ENCODE measurements around the gene SMIM1.

Gene SMIM1

DNA sequence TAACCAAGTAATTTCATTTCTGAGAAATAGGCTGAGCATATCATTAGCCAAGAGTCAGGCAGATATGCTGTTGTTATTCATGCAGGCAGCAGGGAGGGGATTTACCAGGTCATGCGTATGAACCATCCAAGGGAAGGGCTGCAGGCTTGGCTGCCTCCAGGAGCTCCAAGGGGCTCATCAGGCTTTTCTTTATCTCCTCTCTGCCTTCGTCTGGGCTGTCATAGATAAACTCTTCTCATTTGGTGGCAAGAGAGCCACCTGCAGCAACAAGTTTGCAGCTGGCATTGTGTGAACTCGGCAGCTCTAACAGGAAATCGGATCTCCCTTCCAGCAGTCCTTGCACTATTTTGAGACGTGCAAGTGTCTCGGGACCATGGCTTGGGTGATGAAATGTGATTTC, 12.8 kb upstream of the SMIM1 start:
- DNase-seq, result no peak

DNA sequence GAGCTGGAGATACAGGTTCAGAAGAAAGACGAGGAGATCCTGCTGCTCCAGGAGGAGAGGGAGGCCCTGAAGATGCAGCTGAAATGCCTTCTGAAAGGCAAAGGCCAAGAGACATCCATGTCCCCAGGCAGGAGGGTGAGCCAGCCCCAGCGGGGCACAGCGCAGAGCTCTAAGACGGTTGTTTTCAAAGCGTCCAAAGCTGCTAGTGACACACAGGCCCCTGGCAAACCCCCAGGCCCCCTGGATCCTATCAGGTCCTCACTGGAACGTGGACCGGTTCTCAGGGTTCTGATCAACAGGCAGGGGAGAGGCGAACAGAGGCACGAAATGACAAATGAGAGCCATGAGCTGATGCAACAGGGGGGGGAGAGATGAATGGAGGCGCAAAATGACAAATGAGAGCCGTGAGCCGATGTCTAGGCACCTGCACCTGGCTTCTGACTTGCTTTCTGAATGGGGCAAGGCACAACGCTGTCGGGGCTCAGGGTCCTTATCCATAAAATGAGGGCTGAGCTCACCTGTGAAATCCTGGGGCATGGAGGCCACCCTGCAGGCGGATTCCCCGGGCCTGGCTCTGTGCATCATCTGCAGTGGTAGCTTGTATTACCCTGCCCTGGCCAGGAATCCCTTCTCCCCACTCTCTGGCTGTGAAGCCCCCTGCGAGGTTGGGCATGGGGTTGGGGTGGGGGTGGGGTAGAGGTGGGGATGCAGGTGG, 11.1 kb upstream of the SMIM1 start:
- no peak for DNase-seq

DNA sequence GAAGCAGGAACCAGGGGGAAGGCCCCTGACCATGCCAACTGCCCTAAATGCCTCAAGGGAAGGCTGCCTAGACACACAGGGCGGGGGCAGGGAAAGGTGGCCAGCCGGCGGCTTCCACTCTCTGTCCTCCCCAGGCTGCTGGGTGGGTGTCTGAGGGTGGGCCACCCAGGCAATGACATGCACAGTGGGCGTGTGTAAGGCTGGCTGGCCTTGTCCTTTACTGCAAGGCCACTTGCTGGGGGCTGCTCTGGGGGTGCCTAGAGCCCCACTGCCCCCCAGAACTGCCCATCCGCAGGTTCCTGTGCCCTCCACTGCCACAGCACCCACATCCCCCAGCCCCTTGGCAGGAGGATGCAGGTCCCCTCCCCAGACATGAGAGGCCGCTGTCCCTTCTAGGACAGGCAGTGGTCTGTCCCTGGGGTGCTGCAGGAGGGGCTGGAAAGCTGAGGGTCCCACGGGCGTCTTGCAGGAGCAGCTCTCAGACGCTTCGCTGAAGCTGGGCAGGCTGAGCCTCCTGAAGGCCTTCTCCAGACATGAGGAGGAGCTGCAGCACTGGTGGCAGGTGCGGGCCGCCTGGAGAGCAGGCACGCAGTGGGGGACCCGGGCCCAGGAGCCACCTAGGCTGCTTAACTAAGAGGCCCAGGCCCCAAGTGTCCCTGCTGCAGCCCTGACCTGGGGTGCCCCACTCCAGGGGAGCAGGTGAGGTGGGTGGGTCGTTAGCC, 10.2 kb upstream of the SMIM1 start:
- DNase-seq, result no peak

DNA sequence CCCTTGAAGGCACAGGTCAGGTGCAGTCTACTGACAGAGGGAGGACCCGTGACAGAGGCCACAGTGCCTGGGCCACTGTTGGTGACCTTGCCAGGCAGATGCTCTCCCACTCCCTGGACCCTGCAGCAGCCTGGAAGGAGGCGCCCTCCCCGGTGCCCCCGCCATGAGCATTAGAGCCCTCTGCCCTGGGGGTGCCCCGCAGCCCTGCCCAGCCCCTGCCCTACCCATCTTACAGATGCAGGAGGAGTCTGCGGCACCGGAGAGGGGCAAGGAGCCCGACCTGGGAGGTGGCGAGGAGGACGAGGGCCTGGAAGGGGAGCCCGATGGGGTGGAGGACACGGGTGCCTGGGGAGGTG, 9.7 kb upstream of the SMIM1 start:
- DNase-seq, result no peak

DNA sequence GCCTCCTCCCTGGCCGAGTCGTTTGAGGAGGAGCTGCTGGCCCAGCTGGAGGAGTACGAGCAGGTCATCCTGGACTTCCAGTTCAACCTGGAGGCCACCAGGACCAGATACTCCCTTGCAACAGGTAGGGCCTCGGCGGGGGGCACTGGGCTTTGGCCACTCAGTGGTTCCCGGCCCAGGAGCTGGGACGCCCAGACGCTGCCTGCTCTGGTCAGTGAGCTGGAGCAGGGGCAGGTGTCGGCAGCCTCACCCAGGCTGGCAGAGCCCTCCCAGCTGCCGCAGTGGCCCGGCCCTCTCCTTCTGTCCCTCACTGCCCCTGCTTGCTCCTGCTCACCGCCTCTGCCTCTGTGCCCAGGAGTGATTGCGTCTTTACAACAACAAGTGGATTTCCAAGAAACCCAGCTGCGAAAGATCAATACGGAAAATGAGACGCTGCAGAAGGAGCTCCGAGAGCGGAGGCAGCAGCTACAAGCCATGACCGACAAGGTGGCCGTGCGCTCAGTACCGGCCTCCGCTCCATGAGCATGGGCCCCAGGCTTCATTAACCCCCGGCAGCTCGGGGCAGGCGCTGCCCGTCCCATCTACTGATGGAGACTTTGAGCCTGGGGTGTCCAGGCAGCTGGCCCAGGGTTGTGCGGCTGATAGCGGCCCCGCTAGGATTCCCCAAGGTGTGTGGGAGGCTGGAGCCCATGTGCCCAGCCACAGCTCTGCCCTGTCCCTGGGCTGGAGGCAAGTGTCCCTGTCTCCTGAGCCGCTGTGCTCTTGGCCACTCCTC, 9.0 kb upstream of the SMIM1 start:
- no peak for DNase-seq

DNA sequence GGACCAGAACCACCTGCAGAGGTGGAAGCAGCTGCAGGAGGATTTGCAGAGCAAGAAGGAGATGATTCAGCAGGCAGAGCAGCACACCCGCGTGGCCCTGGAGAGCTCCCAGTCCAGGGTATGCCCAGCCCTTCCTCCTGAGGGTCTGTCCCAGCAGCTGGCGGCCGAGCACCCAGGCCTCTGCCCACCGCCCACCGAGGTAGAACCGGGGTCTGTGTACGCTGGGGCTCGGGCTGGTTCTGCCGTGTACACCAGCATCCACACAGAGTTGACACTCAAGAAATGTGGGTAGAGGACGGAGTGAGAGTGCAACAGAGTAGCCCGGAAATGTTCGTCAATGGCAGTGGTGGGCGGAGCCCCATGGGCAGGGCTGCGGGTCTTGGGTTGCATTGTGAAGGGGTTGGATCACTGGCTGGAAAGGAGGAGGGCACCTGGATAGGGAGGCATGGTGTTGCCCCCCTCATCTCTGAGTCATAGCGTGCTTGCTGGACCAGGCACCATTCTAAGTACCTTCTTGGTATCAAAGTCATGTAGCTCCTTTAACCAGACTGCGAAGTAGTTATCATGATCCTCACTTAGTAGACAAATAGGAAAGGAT, 5.1 kb upstream of the SMIM1 start:
- no peak for DNase-seq

DNA sequence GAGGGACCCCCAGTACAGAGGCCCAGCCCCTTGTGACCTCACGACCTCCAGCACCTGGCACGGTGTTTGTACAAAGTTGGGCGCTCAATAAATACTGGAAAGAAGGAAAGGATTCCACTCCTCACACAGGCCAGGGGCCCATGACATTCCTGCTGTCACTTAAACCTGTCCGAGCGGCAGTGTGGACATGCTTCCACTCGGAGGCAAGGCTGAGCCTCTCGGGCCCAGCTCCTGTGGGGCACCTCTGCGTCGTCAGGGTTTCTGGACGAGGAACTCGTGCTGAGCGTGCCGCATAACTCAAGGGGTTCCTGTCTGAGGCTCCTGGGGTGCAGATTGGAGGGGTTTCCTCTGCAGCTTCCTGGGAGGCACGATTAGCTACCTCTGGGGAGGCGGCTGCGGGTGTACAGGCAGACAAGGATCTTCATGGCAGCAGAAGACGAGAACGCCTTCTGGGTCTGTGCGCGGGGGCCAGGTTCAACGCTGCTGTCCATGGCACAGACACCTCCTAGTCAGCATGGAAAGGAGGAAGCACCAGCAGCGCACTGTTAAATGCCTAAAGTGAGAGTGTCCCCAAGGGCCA, 3.6 kb upstream of the SMIM1 start:
- no peak for DNase-seq

DNA sequence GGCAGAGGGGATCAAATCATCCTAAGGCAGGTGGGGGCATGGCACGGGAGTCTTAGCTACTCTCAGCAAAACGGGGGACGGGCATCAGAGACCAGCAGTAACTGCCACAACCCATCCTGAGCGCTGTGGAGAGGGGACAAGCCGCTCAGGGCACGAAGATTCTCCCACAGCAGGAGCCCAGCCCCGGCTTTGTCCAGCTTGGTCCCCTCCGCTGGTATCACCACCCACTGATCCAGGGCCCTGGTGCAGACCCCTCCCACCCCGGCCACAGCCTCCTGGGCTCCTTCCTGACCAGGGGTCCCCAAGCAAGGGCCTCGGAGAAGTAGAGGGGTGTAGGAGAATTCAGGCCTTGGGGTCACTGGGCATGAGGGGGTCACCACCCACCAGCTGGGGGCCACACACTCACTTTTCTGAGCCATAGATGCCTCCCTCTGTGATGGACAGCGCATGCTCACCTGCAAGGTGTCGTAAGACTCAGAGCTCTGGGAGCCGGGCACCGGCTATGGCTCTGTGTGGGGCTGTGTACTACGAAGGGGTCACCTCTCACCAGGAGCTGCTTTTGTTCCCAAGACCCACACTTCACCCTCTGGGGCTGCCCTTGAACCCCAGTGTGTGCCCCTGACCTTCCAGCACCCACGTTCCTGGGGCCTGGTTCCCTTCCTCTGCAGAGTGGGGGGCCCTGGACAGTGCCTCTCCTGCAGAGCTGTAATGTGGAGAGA, 2.3 kb upstream of the SMIM1 start:
- no peak for DNase-seq

DNA sequence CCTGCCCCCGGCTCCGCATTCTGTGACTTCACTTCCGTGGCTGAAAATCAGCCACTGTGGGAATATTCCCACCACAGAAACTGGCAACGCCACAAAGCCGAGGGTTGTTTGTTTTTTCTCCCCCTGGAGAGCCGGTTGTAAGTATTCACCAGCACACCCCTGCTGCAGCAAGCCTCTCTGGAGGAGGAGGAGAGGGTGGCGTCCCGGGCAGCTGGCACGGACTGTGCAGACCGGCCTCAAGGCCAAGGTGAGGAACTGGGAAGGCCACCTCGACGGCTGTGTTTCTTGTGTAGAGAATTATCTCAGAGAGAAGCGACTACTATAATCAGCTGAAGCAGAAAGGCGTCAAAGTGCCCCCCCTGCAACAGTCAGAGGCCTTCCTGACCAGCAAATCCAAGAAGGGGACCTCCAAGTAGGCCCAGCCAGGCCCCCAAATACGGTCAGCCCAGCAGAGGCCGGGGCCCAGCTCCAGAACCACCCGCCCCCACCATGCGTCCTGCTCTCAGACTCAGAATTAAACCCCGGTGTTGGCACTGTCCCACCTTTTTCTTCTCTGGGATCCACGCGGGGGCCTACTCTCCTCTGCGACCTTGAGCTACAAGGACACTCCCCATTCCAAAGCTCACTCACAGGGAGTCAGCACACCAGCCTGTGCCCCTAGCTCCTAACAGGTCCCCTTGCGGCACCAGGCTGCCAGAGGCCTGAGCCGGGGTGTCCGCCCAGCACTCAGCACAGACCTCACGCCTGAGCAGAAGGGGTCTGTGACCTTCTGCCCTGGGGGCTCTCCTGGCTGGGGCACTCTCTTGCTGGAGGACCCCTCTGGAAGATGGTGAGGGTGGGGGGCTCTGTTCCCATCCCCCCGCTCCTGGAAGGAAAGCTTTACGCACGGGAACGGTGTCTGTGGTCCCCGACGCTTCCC, 1.2 kb upstream of the SMIM1 start:
- DNase-seq, result no peak

DNA sequence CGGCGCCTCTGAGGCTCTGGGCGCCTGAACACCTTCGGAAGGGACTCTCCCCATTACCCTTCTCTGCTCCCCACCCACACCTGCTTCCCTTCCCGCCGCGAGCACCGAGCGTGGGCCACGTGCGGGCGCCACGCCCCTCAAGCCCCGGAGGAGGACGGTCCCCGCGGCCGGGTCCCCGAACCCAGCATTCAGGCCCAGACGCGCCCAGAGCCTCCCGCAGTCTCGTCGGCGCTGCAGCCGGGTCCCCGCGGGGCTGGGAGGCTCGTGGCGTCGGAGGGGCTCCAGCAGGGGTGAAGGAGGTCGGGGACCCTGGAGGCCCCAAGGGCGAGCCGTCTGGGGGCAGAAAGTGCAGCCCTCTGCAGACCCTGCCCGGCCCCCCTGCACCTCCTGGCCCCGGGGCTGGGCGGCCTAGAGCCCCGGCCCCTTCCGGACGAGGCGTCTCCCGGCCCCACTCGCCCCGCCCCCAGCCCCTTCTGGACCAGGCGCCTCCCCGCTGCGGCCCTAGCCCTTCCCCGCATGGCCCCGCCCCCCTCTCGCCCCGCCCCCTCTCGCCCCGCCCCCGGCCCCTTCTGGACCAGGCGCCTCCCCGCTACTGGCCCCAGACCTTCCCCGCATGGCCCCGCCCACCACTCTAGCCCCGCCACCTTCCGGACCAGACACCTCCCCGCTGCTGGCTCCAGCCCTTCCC, 378 bp upstream of the SMIM1 start:
- DNase-seq, result peak; percentile 88

DNA sequence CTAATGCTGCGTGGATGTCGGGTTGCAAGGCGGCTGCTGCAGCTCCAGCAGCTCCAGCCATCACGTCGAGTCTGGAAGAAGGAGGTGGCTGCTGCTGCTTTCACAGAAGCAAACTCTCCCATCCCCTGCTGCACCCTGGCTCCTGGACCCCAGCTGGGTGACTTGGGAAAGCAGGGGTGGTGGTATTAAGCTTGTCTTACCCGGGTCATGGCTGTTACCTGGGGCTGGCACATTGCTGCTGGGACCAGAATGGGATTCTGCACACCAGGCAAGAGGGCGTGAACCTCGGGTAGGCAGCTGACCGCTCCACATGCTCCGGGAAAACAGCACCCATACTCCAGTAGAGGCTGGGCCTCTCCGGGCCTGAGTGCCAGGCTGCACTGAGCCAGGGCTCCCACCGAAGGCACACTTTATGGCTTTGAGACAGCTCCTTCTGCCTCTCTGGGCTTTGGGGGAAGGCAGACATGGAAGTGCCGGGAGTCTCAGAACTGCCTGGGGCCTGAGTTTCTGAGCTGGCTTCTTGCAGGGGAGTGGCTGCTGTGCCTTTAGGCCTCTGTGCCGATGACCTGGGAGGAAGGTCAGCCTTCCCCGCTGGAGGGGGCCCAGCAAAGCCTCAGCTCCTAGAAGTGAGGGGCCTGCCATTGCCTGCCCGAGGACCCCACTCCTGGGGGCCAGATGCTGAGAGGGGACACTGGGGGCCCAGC, 1.2 kb downstream of the SMIM1 start:
- DNase-seq, result no peak

DNA sequence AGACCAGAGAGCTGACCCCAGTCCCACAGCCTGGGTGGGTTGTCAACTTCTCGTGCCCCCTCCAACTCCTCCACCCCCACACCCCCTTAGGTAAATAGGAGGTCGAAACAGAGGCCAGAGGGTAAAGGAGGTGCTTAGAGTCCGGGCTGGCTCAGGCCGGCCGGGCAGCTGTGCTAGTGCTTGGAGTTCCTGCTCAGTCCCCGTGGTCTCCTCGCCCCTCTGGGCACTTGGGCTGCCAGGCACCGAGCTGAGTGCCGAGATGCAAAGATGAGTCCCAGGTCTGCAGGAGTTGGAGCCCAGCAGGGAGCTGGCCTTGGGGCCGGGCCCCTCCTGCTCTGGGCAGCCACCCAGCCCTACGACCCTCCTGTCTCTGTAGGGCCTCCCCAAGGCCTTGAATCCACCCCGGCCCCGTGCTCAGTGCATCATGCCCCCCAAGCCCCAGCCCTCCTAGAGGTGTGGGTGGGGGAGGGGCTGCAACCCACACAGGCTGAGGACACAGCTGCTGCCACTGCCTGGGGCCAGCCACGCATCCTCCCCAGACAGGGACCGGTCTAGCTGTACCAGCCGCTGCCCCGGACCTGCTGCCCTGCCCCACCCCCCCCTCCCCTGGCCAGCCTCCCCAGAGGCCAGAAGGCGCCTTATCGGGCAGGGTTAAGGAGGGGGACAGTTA, 1.9 kb downstream of the SMIM1 start:
- DNase-seq, result no peak

DNA sequence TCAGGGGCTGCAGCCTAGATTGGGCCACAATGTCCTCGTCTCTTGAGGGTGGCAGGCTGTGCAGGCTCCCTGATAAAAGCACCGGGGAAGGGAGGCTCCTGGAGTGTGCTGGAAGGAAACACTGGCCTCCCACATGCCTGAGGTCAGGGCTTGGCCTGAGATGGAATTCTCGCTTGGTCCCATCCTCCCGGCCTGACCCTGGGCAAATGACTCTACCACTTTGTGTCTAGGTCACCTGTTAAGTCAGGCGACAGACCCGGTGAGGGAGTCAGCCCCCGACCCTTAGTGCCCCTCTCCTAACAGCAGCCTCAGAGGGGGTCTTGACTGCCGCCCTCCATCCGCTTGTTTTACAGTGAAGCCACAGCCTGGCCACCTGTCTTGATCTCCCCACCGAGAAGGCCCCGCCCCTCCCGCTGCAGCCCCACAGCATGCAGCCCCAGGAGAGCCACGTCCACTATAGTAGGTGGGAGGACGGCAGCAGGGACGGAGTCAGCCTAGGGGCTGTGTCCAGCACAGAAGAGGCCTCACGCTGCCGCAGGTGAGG, 2.5 kb downstream of the SMIM1 start:
- DNase-seq, result no peak

DNA sequence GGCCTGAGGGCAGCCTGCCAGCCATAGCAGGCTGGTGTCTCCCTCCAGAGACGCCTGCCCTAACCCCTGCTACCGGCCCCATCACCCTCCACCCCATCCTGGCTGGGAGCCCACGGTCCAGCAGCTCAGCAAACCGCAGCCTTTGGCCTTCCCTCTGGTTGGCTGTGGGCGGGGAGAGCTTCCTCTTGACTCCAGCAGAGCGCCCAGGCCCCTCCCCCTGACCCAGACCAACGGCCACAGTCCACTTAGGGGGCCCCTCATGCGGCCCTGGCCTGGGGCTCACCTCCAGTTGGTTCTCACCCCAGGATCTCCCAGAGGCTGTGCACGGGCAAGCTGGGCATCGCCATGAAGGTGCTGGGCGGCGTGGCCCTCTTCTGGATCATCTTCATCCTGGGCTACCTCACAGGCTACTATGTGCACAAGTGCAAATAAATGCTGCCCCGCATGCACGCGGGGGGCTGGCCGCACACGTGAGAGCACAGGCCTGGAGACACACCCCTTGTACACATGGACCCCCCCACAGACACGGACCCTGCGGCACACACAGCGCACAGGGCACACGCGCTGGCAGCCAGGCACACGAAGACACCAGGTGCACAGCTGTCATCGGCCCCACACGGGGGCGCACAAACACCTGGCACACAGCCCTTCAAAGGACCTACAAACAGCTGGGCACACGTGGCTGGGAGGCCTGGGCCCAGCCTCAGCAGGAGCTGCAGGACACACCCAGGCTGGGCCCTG, 3.1 kb downstream of the SMIM1 start:
- DNase-seq, result peak; percentile 50

DNA sequence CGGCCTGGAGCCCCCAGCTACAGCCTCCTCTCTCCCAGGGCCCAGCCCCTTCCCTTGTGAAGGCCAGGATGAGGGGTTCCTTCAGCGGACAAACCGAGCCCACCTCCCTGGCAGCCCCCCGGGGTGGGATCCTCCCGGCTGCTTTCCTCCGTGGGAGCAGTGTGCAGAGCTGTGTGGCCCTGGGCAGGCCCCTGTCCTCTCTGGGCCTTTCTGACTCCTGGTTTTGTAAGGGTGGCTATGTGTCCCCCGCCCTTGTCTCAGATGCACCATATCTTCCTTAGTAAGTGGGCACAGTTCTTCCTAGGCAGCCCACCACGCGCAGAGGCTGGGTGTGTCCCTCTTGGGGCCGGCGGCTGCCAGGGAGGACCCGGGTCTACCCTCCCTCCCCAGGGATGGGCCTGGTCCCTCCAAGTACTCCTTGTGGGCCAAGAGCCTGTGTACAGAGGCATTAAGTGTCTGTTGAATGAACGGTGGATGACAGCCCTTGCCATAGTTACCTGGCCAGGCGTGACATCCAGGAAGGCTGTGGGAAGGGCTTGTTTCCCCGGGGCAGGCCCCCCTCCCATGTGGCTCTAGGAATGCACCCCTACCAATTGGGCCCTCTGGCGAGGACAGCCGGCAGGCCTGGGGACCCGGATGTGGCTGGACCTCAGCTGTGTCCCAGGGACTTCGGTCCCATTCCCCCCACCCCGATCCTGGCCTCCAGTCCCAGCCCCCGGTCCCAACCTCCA, 3.8 kb downstream of the SMIM1 start:
- no peak for DNase-seq

DNA sequence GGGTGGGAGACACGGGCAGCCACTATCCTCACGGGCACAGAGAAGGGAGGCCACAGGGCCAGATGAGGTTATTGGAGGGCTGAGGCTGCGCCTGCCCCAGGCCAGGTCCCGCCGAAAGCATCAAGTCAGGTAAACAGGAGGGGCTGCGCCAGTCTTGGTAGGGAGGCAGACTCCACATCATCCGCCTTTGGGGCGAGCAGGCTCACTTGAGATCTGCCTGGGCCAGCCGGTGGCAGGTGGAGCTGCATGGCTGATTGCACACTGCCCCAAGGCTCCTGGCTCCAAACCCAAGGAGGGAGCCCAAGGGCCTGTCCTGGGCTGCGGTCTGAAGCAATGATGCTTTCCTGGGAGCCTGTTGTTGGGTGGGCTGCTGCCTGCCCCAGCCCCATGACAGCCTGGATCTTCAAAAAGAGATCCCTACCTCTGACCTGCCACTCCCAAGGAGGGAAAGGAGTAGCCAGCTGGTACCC, 4.6 kb downstream of the SMIM1 start:
- no peak for DNase-seq
